Activated CD4-positive, alpha-beta T cell treated with anti-CD3 and anti-CD28 coated beads, Interleukin-2, amount 50 U/mL, for 16 hours (primary cell): ENCODE measurements around the gene TNS2.

ENCODE experiments used
- DNase-seq: peaks from one replicate; pipeline ENCODE4 v3.0.0-alpha.2; 2020

The TNS2 gene

DNA sequence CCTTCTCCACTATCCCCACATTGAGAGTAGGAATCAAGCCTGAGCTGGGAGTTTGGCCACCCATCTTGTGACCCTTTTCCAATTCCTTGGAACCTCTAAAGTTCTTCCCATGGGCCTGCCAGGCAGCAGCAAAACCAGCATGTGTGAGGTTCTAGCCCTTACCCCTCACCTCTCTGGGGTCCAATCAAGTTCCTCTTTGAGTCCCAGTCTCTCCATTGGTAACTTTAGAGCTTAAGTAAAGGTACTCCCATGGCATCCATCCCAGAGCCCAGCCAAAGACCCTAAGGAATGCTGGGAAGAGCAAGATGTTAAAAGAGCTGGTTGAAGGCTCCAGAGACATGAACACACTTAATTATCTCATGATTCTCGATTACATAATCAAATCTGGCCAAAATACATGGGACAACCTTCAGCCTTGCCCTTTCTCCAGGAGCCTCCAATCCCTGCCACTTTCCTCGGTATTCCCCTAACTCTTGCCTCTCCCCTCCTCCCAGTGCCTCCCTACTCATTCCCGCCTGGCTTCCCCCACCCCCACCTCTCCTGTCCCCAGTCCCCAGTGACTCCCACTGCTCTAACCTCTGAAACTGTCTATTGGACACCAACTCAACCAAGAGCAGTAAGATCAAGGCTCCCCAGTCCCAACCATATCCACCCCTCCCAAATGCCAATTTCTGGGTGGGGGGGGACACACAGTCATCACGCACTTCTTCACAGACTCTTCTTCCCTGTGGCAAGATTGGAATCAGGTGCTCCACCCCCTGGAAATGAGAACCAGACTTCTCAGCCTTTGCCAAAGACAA lies 4.8 kb upstream of the TNS2 start:
- DNase-seq, result no peak

DNA sequence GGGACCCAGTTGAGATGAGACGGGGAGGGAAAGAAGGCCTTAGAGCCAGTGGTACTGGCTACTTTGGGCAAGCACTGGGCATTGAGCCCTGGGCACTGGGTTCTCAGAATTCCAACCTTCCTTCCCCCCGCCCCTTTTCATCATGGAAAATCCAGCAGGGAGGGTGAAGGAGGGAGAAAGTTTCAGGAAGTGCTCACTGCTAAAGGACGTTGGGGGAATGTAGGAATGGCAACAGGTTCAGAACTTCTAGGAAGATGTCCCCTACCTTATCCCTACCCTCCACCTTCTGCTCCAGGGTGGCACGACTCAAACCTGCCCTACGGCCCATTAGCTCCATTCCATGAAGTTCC lies 4.2 kb upstream of the TNS2 start:
- DNase-seq, result no peak

DNA sequence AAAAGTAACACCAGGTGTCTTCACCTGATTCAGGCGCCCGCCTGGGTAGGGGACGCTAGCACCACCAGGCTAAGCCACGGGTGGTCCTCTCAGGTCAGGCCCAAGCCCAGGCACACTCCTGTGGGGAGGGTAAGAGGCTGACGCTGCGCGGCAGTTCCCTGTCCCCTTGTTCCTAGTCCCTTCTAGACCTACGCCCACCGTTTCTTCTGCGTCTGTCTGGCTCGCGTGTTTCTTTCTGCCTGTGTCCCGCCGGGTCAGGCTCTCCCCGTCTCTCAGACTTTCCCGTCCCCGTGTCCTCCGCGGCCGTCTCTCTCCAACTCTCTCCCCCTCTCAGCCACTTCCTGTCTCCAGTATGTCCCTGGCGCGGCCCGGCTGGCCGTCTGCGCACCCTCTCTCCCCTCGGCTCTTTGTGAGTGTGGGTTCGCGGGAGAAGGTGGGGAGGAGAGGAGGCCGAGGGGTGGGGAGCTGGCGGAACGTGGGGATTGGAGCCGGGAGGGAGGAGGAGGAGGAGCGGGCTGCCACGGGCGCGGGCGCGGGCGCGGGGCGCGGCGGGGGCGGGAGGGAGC lies 3.1 kb upstream of the TNS2 start:
- peak; percentile 46 for DNase-seq

DNA sequence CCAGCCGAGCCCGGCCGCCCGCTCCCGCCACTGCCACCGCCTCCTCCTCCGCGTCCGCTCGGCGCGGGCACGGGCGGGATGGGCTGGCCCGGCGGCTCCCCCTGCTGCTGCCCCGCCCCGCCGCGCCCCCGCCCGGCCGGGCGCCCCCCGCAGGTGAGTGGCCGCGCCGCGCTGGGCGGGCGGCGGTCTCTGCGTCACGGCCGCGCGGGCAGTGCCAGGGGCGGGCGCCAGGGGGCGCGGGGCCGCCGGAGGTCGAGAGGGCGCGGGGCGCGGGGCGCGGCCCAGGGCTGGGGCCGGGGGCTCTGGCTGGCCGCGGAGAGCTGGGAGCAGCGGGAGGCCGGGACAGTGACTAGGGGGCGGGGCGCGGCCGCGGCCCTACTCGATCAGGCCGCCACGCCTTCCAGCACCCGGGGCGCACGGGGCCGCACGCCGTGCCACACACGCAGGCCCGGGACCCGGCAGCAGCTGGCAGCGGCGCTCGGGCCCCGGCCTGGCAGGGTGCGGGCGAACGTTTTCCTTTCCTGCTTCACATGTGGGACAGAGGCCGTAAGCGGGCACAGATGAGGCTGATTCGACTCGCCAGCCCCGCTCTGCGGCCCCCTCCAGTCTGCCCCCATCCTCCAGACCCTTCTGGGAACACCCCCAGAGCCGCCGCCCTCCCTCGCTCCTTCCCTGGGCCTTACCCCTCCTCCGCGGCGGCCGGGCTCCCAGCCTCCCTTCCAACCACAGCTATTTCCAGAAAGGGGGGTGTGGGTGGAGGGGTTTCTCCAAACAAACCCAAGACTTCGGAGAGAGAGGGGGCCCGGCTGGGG lies 2.4 kb upstream of the TNS2 start:
- peak; percentile 57 for DNase-seq

DNA sequence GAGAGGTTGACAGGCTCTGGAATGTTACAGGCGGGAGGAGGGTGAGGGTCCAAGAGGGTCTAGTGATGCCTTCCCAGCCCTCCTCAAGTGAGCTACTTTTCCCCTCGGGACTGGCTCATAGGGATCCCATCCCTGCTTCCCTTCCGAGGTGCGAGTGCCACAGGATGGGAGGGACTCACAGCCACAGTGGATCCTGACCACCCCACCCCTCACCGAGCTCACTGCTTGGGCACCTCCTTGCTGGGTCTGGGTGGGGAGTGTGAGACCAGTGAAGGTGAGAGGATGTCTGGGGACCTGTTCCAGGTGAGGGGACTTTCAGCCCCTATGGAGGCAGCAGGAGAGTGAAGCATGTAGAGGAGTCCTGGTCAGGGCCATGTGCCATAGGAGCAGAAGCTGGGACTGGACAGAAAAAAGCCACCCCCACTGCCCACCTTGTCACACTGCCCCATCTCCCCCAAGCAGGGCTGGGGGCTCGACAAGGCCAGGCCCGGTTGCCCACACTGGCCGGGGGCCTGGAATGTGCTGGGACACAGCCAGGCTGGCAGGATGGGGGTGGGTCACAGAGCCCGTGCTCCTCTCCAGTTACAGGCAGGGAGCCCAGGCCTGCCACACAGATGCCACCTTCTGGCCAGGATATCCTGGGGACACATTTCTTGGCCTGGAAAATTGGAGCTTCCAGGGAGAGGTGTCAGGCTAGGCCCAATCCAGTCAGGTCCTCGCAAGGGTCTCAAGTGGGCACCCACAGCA lies 1.7 kb upstream of the TNS2 start:
- DNase-seq, result no peak

DNA sequence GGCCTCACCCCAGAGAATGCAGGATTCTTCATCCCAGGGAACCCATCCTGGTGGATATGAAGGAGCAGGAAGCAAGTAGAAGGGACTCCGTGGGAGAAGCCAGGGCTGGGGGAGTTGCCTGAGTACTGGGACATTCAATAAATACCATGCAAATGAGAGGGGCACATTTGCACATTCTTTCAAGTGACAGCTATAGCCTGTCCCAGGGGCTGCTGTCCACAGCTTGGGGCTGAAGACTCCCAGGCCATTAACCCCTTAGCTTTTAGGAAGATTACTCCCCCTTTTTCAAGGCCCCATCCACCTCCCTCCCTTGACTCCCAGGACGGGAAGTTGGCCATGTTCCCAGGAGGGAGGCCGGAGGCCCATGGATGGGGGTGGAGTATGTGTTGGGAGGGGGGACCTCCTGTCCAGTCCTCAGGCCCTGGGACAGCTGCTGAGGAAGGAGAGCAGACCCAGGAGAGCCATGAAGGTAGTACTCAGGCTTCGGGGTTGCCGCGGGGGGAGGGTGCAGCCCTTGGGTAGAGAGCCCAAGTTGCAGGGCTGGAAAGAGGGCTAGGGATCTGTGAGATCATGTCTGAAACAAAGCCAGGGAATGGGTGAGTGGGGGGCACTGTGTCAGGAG lies 974 bp upstream of the TNS2 start:
- DNase-seq, result no peak

DNA sequence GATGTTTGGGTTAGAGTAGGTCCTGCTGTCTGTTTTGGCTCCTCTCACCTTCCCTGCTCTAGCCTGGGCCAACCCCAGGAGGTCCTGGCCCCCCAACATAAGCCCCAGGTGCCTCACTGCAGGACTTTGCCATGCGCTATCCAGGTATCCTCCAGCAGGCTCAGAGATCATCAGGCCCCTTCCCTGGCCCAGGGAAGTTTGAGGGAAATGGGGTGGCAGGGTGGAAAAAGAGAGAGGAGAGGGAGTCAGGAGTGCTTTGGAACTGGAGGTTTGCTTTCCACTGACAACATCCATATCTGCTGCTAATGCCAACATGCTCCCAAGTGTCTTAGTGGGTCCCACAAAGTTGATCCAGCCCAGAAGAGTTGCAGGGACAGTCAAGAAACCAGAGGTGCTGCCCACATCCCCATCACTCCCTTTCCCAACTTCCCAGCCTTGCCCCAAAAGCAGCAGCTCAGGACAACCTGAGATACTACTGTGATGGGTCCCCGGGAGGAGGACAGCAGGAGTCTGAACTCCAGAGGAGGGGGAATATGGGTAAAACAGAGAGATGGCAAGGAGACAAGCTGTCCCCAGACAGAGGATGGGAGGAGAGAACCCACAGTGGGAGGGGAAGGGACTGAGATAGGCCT lies 677 bp downstream of the TNS2 start:
- no peak for DNase-seq

DNA sequence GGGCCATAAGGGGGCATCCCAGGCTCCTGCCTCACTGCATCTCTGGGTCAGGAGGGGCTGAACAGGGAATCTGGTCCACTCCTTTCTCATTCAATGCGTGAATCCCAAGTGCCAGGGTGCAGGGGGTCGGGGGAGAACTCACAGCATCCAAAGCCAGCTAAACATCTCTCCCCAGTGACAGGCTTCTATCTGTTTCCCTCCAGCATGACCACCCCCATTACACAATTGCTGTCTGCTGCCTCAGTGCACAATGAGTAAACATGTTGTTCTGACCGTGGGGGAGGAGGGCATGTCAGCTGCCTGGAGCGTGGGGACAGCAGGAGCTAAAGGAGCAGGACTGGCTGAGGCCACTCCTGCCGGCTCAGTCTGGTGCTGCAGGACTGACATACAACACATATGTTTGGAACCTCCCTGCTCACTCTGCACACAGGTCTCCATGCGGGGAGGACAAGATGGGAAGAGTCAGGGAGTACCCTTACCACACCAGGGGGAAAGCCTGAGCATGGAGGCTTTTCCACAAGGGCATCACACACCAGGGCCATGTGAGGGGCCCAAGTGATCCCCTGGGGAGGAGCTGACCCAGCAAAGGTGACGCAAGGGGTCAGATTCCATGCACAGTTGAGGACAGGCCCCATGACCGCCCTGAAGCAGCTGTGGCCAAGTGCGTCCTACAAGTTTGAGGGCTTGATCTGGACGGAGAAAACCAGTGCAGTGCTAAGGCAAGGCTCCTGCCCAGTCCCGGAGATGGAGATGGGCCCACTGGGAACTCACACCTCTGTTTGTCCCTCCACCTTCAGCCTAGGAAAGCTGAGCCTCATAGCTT lies 1.4 kb downstream of the TNS2 start:
- no peak for DNase-seq

DNA sequence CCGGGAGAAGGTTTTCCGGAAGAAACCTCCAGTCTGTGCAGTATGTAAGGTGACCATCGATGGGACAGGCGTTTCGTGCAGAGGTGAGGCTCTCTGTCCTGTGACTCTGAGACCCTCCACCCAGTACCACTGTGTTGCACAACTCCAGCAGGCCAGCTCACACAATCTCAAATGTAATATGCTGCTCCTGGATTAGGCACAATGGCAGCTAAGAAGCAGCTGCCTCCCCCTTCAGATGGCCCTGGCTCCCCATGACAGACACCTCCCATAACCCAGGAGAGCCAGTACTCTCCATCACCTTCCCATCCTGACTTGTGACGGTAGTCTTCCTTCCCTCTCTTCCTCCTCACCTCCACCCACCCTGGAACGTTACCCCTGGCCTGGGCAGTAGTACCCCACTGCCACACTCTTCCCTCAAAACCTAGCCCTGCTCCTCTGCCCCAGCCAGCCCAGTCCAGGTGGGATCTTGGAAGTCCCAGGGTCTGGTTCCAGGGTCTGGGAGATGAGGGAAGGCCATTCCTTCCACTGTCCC lies 2.1 kb downstream of the TNS2 start:
- DNase-seq, result no peak

DNA sequence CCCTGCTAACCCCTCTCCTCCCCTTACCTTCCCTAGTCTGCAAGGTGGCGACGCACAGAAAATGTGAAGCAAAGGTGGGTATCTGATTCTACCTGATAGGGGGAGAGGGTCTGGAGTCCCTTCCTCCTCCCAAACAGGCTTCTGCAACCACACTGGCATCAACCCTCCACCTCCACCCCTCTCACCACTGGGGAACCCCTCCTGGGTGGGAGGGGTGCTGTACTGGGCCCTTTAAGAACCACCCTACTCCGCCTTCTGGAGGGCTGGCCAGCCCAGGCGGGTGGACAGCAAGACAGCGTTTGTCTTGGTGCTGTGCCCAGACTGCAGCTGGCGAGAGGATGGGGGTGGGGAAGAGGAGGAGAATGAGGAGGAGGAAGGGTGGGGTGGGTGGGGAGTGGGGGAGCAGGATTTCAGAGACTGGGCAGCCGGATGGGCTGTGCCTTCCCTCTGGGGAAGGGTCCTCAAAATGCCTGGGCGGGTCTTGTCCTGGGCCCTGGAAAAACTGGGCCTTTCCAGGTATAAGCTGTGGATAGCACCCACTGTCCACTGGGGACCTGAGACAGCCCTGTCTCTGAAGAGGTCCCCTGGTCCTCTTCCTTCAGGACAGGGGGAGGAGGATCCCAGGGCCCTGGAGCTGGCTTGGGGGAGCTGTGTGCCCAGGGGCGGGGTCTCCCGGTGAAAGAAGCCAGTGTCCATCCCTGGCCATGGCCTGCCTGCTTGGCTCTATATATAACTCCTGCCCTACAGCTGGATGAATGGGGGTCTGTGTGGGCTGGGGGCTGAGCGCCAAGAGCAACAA lies 2.8 kb downstream of the TNS2 start:
- no peak for DNase-seq

DNA sequence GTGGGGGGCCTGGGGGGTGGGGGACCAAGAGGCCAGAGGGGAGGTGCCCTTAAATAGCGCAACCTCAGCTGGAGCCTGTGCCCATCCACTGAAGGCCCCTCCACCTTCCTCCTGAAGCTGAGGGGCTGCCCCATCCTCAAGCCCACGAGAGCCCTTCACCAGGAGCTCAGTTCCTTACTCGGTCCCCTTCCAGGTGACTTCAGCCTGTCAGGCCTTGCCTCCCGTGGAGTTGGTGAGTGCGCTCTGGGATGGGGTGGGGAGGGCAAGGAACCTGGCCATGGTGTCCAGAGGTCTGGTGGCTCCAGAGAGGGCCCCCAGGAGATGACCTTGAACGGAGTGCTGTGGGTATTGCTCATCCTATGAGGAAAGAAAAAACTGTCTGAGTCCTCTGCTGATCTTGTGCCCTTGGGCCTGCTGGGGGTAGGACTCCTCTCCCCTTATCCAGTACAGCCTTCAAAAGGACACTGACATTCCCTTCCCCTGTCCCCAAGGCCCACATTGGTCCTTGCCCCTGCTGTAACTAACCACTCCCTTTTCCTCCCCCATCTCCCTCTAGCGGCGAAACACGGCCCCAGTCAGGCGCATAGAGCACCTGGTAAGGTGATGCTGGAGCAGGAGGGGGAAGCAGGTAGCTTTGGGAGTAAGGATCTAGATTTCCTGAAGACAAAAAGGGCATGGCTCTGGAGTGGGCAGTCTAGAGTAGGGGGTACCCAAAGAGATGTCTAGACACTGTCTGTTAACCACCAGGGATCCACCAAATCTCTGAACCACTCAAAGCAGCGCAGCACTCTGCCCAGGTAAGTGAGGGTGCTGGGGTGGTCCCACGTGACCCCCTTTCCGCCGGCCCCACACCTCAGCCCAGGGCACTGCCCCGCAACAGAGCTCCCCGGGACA lies 3.6 kb downstream of the TNS2 start:
- peak; percentile 46 for DNase-seq

DNA sequence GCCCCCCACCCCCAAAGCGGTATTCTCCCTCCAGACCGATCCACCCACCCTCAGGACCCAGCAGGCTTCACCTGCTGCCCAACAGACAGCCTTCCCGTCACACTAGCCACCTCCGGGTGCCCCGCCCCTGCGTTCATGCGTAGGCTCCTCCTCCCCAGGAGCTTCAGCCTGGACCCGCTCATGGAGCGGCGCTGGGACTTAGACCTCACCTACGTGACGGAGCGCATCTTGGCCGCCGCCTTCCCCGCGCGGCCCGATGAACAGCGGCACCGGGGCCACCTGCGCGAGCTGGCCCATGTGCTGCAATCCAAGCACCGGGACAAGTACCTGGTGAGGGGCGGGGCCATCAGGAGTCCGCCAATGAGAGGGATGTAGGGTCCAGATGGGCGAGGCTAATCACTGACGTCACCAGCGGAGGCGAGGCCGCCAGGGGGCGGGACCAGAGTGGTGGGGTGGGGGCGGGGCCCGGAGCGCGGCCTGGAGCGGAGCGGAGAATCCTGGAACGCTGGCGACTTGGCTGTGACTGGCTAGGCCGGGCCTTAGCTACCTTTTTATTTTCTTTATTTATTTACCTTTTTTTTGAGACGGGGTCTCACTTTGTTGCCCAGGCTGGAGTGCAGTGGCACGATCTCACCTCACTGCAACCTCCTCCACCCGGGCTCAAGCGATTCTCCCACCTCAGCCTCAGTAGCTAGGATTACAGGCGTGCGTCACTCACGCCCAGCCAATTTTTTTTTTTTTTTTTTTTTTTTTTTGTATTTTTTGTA lies 4.4 kb downstream of the TNS2 start:
- peak; percentile 93 for DNase-seq

DNA sequence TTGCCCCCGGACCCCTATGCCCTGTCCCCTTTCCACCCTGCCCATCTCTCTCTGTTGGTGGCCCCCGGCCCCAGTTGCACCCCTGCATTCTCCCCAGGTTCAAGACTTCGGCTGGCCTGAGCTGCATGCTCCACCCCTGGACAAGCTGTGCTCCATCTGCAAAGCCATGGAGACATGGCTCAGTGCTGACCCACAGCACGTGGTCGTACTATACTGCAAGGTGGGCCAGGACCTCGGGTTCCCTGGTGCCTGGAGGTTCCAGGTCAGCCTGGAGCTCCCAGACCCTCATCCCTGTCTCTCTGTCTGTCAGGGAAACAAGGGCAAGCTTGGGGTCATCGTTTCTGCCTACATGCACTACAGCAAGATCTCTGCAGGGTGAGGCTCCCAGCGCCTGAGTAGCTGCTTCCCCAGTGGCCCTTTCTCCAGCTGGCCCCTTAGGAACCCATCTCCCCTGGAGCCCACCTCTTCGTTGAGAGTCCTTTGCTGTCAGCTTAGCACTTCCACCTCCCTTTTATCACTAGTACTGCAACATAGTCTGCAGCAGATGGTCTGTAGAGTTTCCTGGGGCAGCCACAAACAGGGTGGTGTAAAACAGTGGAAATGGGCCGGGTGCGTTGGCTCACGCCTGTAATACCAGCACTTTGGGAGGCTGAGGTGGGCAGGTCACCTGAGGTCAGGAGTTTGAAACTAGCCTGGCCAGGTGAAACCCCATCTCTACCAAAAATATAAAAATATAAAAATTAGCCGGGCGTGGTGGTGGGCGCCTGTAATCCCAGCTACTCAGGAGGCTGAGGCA lies 5.8 kb downstream of the TNS2 start:
- DNase-seq, result no peak

DNA sequence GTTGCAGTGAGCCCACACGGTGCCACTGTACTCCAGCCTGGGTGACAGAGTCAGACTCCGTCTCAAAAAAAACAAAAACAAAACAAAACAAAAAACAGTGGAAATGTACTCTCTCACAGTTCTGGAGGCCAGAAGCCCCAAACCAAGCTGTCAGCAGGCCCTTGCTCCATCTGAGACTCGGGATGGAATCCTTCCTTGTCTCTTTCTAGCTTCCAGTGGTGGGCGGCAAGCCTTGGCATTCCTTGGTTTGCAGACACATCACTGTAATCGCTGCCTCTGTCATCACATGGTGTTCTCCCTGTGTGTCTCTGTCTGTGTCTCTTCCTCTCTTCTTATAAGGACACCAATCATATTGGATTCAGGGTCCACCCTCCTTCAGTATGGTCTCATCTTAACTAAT lies 6.4 kb downstream of the TNS2 start:
- no peak for DNase-seq

DNA sequence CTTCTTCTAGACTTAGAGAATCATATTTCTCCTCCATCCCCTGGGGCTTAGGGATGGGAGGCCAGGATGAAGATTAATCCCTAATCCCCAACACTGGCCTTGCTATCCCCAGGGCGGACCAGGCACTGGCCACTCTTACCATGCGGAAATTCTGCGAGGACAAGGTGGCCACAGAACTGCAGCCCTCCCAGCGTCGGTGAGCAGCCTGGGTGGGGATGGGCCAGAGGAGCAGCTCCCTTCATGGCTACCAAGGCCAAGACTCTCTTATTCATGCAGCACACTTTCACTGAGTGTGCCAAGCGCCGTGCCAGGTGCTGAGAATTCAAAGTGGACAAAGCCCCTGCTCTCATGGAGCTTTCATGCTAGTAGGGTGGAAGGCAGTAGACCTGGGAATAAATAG lies 7.0 kb downstream of the TNS2 start:
- DNase-seq, result no peak

DNA sequence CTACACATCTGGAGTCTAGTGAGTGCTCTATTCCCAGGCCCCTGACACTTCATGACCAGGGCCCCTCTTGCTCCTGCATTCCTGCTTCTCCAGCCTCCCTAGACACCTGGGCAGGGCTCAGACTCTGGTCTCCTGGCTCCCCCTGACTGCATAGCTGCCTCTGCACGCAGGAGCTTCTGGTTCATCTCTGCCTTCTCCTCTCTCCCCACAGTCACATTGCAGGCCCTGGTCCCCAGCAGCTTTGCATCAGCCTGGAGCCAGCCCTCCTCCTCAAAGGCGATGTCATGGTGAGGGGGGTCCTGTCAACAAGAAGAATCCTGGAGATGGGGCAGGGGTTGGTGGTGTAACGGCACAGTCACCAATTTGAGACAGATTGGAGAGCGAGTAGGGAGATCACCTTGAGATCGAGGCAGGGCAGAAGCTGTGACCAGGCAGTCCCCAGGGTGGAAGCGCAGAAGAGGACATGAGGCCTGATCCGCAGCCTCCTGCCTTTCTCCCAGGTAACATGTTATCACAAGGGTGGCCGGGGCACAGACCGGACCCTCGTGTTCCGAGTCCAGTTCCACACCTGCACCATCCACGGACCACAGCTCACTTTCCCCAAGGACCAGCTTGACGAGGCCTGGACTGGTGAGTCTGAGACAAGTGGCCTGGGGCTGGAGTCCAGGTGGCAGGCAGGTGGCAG lies 8.1 kb downstream of the TNS2 start:
- no peak for DNase-seq
